HEK293 (cell line): ENCODE data around the gene SNRNP70.

ENCODE experiments used
- SALL2 ChIP-seq: fragments of 450-650 bp; formaldehyde crosslinking; IDR thresholded peaks from 2 replicates; pipeline ENCODE4 v1.5.0; 2017; ENCODE audit warnings: missing biosample characterization, mild to moderate bottlenecking, missing genetic modification characterization, borderline replicate concordance
- TCF7L2 ChIP-seq: IDR thresholded peaks from 2 replicates; pipeline ENCODE4 v1.6.1; 2011; ENCODE audit warnings: low read depth, mild to moderate bottlenecking, inconsistent platforms, low read length, moderate library complexity, borderline replicate concordance
- ZNF169 ChIP-seq: fragments of 450-650 bp; formaldehyde crosslinking; IDR thresholded peaks from 2 replicates; pipeline ENCODE4 v1.5.1; 2016; ENCODE audit warnings: missing biosample characterization, missing genetic modification characterization
- ZNF202 ChIP-seq: fragments of 450-650 bp; formaldehyde crosslinking; IDR thresholded peaks from 2 replicates; pipeline ENCODE4 v1.5.1; 2016; ENCODE audit warnings: missing biosample characterization, missing genetic modification characterization, borderline replicate concordance
- ZNF501 ChIP-seq: fragments of 450-650 bp; formaldehyde crosslinking; IDR thresholded peaks from 2 replicates; pipeline ENCODE4 v1.5.1; 2016; ENCODE audit warnings: missing biosample characterization, missing genetic modification characterization
- ZNF549 ChIP-seq: fragments of 450-650 bp; IDR thresholded peaks from 2 replicates; pipeline ENCODE4 v1.5.1; 2018; ENCODE audit warnings: missing biosample characterization, missing genetic modification characterization, mild to moderate bottlenecking, inconsistent platforms, moderate library complexity
- ZNF600 ChIP-seq: fragments of 450-650 bp; formaldehyde crosslinking; IDR thresholded peaks from 2 replicates; pipeline ENCODE4 v1.5.1; 2016; ENCODE audit warnings: missing biosample characterization, missing genetic modification characterization
- ZNF701 ChIP-seq: fragments of 450-650 bp; formaldehyde crosslinking; IDR thresholded peaks from 2 replicates; pipeline ENCODE4 v1.5.1; 2016; ENCODE audit warnings: missing biosample characterization, missing genetic modification characterization
- ZNF707 ChIP-seq: fragments of 450-650 bp; formaldehyde crosslinking; IDR thresholded peaks from 2 replicates; pipeline ENCODE4 v1.5.1; 2016; ENCODE audit warnings: missing biosample characterization, missing genetic modification characterization
- ZNF792 ChIP-seq: fragments of 450-650 bp; formaldehyde crosslinking; IDR thresholded peaks from 2 replicates; pipeline ENCODE4 v1.5.1; 2016; ENCODE audit warnings: missing biosample characterization, missing genetic modification characterization
- TF ChIP-seq, protein P1 (sequence below): fragments of 450-650 bp; formaldehyde crosslinking; IDR thresholded peaks from 2 replicates; pipeline ENCODE4 v1.5.1; 2017; ENCODE audit warnings: missing biosample characterization, missing genetic modification characterization
- TF ChIP-seq, protein P2 (sequence below): fragments of 450-650 bp; formaldehyde crosslinking; IDR thresholded peaks from 2 replicates; pipeline ENCODE4 v1.5.1; 2017; ENCODE audit warnings: missing biosample characterization, missing genetic modification characterization
- TF ChIP-seq, protein P3 (sequence below): sonication (generic); formaldehyde crosslinking; IDR thresholded peaks from 2 replicates; pipeline ENCODE4 v1.8.1; 2022; ENCODE audit warnings: mild to moderate bottlenecking, moderate library complexity, missing genetic modification reagents
- TF ChIP-seq, protein P4 (sequence below): fragments of 450-650 bp; formaldehyde crosslinking; IDR thresholded peaks from 2 replicates; pipeline ENCODE4 v1.5.1; 2017; ENCODE audit warnings: missing biosample characterization, mild to moderate bottlenecking, missing genetic modification characterization, moderate library complexity
- TF ChIP-seq, protein P5 (sequence below): fragments of 450-650 bp; formaldehyde crosslinking; IDR thresholded peaks from 2 replicates; pipeline ENCODE4; 2016; ENCODE audit warnings: missing biosample characterization, missing genetic modification characterization
- TF ChIP-seq, protein P6 (sequence below): fragments of 450-650 bp; formaldehyde crosslinking; IDR thresholded peaks from 2 replicates; pipeline ENCODE4 v1.5.1; 2016; ENCODE audit warnings: missing biosample characterization, missing genetic modification characterization
- TF ChIP-seq, protein P7 (sequence below): fragments of 450-650 bp; formaldehyde crosslinking; IDR thresholded peaks from 2 replicates; pipeline ENCODE4 v1.5.1; 2016; ENCODE audit warnings: missing biosample characterization, missing genetic modification characterization
- TF ChIP-seq, protein P8 (sequence below): fragments of 450-650 bp; formaldehyde crosslinking; conservative IDR thresholded peaks from 2 replicates; pipeline ENCODE4 v1.5.1; 2016; ENCODE audit warnings: low read depth, missing biosample characterization, missing genetic modification characterization
- TF ChIP-seq, protein P9 (sequence below): fragments of 450-650 bp; formaldehyde crosslinking; conservative IDR thresholded peaks from 2 replicates; pipeline ENCODE4 v1.5.1; 2016; ENCODE audit warnings: low read depth, missing biosample characterization, missing genetic modification characterization

SNRNP70 gene

DNA sequence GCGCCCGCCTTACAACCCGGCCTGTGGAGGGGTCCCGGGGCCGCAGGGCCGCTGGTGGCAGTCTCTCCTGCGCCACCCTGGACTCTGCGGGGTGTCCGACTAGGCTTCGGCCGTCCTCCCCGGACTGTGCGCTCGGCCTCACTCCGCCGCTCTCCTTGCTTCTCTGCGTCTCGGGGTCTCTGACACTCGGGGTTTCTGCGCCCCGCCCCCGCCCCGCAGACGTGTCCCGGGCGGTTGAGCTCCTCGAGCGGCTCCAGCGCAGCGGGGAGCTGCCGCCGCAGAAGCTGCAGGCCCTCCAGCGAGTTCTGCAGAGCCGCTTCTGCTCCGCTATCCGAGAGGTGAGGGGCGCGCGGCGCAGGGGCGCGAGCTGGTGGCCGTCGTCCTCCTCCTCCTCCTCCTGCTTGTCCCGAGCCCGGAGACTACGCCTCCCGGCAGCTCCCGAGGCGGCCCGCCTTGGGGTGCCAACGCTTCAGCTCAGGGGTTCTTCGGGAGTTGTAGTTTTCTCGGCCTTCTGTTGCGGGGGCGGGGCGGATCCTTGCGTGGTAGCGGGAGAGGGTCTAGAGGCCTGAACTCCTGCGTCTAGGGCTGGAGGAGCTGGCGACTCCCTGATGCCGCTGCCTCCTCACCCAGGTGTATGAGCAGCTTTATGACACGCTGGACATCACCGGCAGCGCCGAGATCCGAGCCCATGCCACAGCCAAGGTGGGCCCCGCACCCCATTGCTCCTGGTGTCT, 29.5 kb downstream of the SNRNP70 start (continued):
- TF ChIP-seq, protein P1, sequence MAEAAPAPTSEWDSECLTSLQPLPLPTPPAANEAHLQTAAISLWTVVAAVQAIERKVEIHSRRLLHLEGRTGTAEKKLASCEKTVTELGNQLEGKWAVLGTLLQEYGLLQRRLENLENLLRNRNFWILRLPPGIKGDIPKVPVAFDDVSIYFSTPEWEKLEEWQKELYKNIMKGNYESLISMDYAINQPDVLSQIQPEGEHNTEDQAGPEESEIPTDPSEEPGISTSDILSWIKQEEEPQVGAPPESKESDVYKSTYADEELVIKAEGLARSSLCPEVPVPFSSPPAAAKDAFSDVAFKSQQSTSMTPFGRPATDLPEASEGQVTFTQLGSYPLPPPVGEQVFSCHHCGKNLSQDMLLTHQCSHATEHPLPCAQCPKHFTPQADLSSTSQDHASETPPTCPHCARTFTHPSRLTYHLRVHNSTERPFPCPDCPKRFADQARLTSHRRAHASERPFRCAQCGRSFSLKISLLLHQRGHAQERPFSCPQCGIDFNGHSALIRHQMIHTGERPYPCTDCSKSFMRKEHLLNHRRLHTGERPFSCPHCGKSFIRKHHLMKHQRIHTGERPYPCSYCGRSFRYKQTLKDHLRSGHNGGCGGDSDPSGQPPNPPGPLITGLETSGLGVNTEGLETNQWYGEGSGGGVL (tag by site-specific recombination) = no peak; the same call in 1 of the 2 replicates
- TF ChIP-seq TCF7L2 (no peak), ZNF202 (tag by site-specific recombination) (no peak), ZNF549 (tag by site-specific recombination) (no peak), ZNF701 (tag by site-specific recombination) (no peak), SALL2 (tag by site-specific recombination) (no peak), ZNF600 (tag by site-specific recombination) (no peak), ZNF169 (tag by site-specific recombination) (no peak), ZNF501 (peak; percentile 56), ZNF707 (tag by site-specific recombination) (no peak), ZNF792 (tag by site-specific recombination) (no peak)
- TF ChIP-seq, protein P2, sequence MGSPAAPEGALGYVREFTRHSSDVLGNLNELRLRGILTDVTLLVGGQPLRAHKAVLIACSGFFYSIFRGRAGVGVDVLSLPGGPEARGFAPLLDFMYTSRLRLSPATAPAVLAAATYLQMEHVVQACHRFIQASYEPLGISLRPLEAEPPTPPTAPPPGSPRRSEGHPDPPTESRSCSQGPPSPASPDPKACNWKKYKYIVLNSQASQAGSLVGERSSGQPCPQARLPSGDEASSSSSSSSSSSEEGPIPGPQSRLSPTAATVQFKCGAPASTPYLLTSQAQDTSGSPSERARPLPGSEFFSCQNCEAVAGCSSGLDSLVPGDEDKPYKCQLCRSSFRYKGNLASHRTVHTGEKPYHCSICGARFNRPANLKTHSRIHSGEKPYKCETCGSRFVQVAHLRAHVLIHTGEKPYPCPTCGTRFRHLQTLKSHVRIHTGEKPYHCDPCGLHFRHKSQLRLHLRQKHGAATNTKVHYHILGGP (tag by site-specific recombination) = no peak
- TF ChIP-seq, protein P3, sequence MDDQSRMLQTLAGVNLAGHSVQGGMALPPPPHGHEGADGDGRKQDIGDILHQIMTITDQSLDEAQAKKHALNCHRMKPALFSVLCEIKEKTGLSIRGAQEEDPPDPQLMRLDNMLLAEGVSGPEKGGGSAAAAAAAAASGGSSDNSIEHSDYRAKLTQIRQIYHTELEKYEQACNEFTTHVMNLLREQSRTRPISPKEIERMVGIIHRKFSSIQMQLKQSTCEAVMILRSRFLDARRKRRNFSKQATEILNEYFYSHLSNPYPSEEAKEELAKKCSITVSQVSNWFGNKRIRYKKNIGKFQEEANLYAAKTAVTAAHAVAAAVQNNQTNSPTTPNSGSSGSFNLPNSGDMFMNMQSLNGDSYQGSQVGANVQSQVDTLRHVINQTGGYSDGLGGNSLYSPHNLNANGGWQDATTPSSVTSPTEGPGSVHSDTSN = no peak
- TF ChIP-seq, protein P4, sequence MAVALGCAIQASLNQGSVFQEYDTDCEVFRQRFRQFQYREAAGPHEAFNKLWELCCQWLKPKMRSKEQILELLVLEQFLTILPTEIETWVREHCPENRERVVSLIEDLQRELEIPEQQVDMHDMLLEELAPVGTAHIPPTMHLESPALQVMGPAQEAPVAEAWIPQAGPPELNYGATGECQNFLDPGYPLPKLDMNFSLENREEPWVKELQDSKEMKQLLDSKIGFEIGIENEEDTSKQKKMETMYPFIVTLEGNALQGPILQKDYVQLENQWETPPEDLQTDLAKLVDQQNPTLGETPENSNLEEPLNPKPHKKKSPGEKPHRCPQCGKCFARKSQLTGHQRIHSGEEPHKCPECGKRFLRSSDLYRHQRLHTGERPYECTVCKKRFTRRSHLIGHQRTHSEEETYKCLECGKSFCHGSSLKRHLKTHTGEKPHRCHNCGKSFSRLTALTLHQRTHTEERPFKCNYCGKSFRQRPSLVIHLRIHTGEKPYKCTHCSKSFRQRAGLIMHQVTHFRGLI (tag by site-specific recombination) = no peak
- TF ChIP-seq, protein P5, sequence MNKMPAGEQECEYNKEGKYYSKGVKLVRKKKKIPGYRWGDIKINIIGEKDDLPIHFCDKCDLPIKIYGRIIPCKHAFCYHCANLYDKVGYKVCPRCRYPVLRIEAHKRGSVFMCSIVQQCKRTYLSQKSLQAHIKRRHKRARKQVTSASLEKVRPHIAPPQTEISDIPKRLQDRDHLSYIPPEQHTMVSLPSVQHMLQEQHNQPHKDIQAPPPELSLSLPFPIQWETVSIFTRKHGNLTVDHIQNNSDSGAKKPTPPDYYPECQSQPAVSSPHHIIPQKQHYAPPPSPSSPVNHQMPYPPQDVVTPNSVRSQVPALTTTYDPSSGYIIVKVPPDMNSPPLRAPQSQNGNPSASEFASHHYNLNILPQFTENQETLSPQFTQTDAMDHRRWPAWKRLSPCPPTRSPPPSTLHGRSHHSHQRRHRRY (tag by site-specific recombination) = no peak
- TF ChIP-seq, protein P6, sequence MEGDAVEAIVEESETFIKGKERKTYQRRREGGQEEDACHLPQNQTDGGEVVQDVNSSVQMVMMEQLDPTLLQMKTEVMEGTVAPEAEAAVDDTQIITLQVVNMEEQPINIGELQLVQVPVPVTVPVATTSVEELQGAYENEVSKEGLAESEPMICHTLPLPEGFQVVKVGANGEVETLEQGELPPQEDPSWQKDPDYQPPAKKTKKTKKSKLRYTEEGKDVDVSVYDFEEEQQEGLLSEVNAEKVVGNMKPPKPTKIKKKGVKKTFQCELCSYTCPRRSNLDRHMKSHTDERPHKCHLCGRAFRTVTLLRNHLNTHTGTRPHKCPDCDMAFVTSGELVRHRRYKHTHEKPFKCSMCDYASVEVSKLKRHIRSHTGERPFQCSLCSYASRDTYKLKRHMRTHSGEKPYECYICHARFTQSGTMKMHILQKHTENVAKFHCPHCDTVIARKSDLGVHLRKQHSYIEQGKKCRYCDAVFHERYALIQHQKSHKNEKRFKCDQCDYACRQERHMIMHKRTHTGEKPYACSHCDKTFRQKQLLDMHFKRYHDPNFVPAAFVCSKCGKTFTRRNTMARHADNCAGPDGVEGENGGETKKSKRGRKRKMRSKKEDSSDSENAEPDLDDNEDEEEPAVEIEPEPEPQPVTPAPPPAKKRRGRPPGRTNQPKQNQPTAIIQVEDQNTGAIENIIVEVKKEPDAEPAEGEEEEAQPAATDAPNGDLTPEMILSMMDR (tag by site-specific recombination) = no peak; the same call in none of the 2 replicates
- TF ChIP-seq, protein P7, sequence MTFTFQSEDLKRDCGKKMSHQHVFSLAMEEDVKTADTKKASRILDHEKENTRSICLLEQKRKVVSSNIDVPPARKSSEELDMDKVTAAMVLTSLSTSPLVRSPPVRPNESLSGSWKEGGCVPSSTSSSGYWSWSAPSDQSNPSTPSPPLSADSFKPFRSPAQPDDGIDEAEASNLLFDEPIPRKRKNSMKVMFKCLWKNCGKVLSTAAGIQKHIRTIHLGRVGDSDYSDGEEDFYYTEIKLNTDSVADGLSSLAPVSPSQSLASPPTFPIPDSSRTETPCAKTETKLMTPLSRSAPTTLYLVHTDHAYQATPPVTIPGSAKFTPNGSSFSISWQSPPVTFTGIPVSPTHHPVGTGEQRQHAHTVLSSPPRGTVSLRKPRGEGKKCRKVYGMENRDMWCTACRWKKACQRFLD = no peak
- TF ChIP-seq, protein P8, sequence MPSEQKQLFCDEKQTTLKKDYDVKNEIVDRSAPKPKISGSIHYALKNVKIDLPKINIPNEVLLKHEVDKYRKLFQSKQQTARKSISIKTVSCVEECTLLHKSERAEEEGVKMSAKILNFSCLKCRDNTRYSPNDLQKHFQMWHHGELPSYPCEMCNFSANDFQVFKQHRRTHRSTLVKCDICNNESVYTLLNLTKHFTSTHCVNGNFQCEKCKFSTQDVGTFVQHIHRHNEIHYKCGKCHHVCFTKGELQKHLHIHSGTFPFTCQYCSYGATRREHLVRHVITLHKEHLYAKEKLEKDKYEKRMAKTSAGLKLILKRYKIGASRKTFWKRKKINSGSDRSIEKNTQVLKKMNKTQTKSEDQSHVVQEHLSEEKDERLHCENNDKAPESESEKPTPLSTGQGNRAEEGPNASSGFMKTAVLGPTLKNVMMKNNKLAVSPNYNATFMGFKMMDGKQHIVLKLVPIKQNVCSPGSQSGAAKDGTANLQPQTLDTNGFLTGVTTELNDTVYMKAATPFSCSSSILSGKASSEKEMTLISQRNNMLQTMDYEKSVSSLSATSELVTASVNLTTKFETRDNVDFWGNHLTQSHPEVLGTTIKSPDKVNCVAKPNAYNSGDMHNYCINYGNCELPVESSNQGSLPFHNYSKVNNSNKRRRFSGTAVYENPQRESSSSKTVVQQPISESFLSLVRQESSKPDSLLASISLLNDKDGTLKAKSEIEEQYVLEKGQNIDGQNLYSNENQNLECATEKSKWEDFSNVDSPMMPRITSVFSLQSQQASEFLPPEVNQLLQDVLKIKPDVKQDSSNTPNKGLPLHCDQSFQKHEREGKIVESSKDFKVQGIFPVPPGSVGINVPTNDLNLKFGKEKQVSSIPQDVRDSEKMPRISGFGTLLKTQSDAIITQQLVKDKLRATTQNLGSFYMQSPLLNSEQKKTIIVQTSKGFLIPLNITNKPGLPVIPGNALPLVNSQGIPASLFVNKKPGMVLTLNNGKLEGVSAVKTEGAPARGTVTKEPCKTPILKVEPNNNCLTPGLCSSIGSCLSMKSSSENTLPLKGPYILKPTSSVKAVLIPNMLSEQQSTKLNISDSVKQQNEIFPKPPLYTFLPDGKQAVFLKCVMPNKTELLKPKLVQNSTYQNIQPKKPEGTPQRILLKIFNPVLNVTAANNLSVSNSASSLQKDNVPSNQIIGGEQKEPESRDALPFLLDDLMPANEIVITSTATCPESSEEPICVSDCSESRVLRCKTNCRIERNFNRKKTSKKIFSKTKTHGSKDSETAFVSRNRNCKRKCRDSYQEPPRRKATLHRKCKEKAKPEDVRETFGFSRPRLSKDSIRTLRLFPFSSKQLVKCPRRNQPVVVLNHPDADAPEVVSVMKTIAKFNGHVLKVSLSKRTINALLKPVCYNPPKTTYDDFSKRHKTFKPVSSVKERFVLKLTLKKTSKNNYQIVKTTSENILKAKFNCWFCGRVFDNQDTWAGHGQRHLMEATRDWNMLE = no peak
- TF ChIP-seq, protein P9, sequence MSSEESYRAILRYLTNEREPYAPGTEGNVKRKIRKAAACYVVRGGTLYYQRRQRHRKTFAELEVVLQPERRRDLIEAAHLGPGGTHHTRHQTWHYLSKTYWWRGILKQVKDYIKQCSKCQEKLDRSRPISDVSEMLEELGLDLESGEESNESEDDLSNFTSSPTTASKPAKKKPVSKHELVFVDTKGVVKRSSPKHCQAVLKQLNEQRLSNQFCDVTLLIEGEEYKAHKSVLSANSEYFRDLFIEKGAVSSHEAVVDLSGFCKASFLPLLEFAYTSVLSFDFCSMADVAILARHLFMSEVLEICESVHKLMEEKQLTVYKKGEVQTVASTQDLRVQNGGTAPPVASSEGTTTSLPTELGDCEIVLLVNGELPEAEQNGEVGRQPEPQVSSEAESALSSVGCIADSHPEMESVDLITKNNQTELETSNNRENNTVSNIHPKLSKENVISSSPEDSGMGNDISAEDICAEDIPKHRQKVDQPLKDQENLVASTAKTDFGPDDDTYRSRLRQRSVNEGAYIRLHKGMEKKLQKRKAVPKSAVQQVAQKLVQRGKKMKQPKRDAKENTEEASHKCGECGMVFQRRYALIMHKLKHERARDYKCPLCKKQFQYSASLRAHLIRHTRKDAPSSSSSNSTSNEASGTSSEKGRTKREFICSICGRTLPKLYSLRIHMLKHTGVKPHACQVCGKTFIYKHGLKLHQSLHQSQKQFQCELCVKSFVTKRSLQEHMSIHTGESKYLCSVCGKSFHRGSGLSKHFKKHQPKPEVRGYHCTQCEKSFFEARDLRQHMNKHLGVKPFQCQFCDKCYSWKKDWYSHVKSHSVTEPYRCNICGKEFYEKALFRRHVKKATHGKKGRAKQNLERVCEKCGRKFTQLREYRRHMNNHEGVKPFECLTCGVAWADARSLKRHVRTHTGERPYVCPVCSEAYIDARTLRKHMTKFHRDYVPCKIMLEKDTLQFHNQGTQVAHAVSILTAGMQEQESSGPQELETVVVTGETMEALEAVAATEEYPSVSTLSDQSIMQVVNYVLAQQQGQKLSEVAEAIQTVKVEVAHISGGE (tag by site-specific recombination) = 0 out of 2 replicates have a peak, but pooled peaks have one; percentile 6
